ENCODE measurements around the gene CREG2. TPM values are rescaled to one million over a fixed set of nuclear protein-coding genes. Genes with fewer than 3 reads are reported as not detected.

The CREG2 gene
- total and polyA plus RNA-seq, 2 donors (not counting 1 experiment from before 2014, with no cell fraction given), result 0.10 TPM; not detected in 1

- Mint-ChIP-seq H3K4me3 (no peak overlapping the region), H3K27ac (no peak overlapping the region), H3K27me3 (peaks cover 4% of the 10 kb centered on the region), H3K9me3 (ENCODE audit: insufficient read depth) (no peaks in the 10 kb centered on the region), H3K4me1 (peaks cover 7% of the 10 kb centered on the region)
- H3K4me3 ChIP-seq (ENCODE audit: control extremely low read depth in 1 of 5, extremely low read depth in 1 of 5, insufficient read depth in 1 of 5, low read depth in 2 of 5, low read length in 4 of 5), result no peak overlapping the region
- ATAC-seq (ENCODE audit: low read depth) (no peak), DNase-seq (no peak)
- H2AFZ ChIP-seq (ENCODE audit: insufficient read depth, low read depth, low read length, poor library complexity, severe bottlenecking), result no peak overlapping the region
- no peak for TF ChIP-seq EZH2 (IDR thresholded peaks at IDR 0.05; ENCODE audit: borderline replicate concordance, insufficient read depth, low read depth, low read length, poor library complexity, severe bottlenecking)
- TF ChIP-seq CTCF (IDR thresholded peaks at IDR 0.05), result no peak
- no peaks in the 10 kb centered on the region for H4K20me1 ChIP-seq (ENCODE audit: control insufficient read depth, insufficient read depth, low read length, poor library complexity, severe bottlenecking)
- peaks cover 0 to 8% of the 10 kb centered on the region in 2 donors for H3K4me1 ChIP-seq (ENCODE audit: control insufficient read depth in 2 of 2, insufficient read depth in 2 of 2, low read length in 2 of 2)
- no peak overlapping the region for H3K4me2 ChIP-seq (replicated peaks; ENCODE audit: low read depth, low read length, poor library complexity, severe bottlenecking)
- intact Hi-C loops (cut with micrococcal nuclease), result loop anchor here (10.0 kb wide), 1 partner anchor 1105 kb away; no protein-coding TSS in a partner anchor
- H3K36me3 ChIP-seq (replicated peaks in 1 of 2; ENCODE audit: control extremely low read depth in 1 of 2, control insufficient read depth in 1 of 2, extremely low read depth in 1 of 2, insufficient read depth in 2 of 2, low read length in 1 of 2), result no peaks in the 10 kb centered on the region
- no peak overlapping the region for H3K9ac ChIP-seq (ENCODE audit: low read length)
- no peak overlapping the region for H3K27ac ChIP-seq (ENCODE audit: low read length in 2 of 2)
- ChIA-PET POLR2A (no interaction called here), CTCF (interaction anchor here (0.6 to 5.2 kb wide), 7 partner anchors 8 to 910 kb away, joined by 3 to 58 read pairs (median 3); no protein-coding TSS in a partner anchor)
- 100% methylated on average over 1 of the region's 1 CpG for WGBS (ENCODE audit: insufficient coverage)
- no peaks in the 10 kb centered on the region for H3K27me3 ChIP-seq (replicated peaks in 1 of 4; ENCODE audit: control extremely low read depth in 1 of 4, control insufficient read depth in 3 of 4, insufficient read depth in 4 of 4, low read length in 3 of 4)
- H3K79me2 ChIP-seq (ENCODE audit: control insufficient read depth, insufficient read depth, low read length), result no peaks in the 10 kb centered on the region
- H3K9me3 ChIP-seq (ENCODE audit: control extremely low read depth in 1 of 3, control insufficient read depth in 2 of 3, insufficient read depth in 1 of 3, low read length in 2 of 3), result peaks cover 0 to 7% (median 0%) of the 10 kb centered on the region in 3 donors
These were observed 47.2 kb downstream of the CREG2 start for GRCh38 chr2:101340141-101340551.

- no peak overlapping the region for H3K27ac Mint-ChIP-seq
- Histone ChIP-seq H3K27ac (ENCODE audit: low read length in 2 of 2) (no peak overlapping the region), H3K9me3 (ENCODE audit: control extremely low read depth in 1 of 3, control insufficient read depth in 2 of 3, insufficient read depth in 1 of 3, low read length in 2 of 3) (peaks cover 0 to 7% (median 0%) of the 10 kb centered on the region in 3 donors), H3K4me3 (ENCODE audit: control extremely low read depth in 1 of 5, extremely low read depth in 1 of 5, insufficient read depth in 1 of 5, low read depth in 2 of 5, low read length in 4 of 5) (no peak overlapping the region), H2AFZ (ENCODE audit: insufficient read depth, low read depth, low read length, poor library complexity, severe bottlenecking) (no peak overlapping the region), H3K27me3 (replicated peaks in 1 of 4; ENCODE audit: control extremely low read depth in 1 of 4, control insufficient read depth in 3 of 4, insufficient read depth in 4 of 4, low read length in 3 of 4) (no peaks in the 10 kb centered on the region), H3K4me2 (replicated peaks; ENCODE audit: low read depth, low read length, poor library complexity, severe bottlenecking) (no peak overlapping the region), H3K4me1 (ENCODE audit: control insufficient read depth in 2 of 2, insufficient read depth in 2 of 2, low read length in 2 of 2) (peaks cover 0 to 8% of the 10 kb centered on the region in 2 donors), H3K79me2 (ENCODE audit: control insufficient read depth, insufficient read depth, low read length) (no peaks in the 10 kb centered on the region), H4K20me1 (ENCODE audit: control insufficient read depth, insufficient read depth, low read length, poor library complexity, severe bottlenecking) (no peaks in the 10 kb centered on the region), H3K9ac (ENCODE audit: low read length) (no peak overlapping the region), H3K36me3 (replicated peaks in 1 of 2; ENCODE audit: control extremely low read depth in 1 of 2, control insufficient read depth in 1 of 2, extremely low read depth in 1 of 2, insufficient read depth in 2 of 2, low read length in 1 of 2) (no peaks in the 10 kb centered on the region)
- TF ChIP-seq CTCF (IDR thresholded peaks at IDR 0.05) (no peak), EZH2 (IDR thresholded peaks at IDR 0.05; ENCODE audit: borderline replicate concordance, insufficient read depth, low read depth, low read length, poor library complexity, severe bottlenecking) (no peak)
- no peaks in the 10 kb centered on the region for H3K9me3 Mint-ChIP-seq (ENCODE audit: insufficient read depth)
- WGBS (ENCODE audit: insufficient coverage), result 86% methylated on average over 1 of the region's 4 CpGs
- DNase-seq (no peak), ATAC-seq (ENCODE audit: low read depth) (no peak)
- ChIA-PET CTCF (interaction anchor here (0.9 to 5.2 kb wide), 2 partner anchors 492 to 901 kb away, joined by 4 to 58 read pairs; no protein-coding TSS in a partner anchor), POLR2A (interaction anchor here (0.6 kb wide), 1 partner anchor 55 kb away, joined by 6 read pairs; no protein-coding TSS in a partner anchor)
- peaks cover 4% of the 10 kb centered on the region for H3K27me3 Mint-ChIP-seq
- H3K4me1 Mint-ChIP-seq, result peaks cover 7% of the 10 kb centered on the region
- intact Hi-C loops (cut with micrococcal nuclease), result no loop called here
- no peak overlapping the region for H3K4me3 Mint-ChIP-seq
These were observed 47.9 kb downstream of the CREG2 start for GRCh38 chr2:101339266-101339880.

Data from B cell (primary cell).